ENCODE results near the gene CEP128. TPM values are rescaled to one million over a fixed set of nuclear protein-coding genes. Genes with fewer than 3 reads are reported as not detected.

CEP128 gene
- 1.7 TPM for total RNA-seq

- ATAC-seq (peak; percentile 100), DNase-seq (ENCODE audit: low spot score) (peak; percentile 95)
These were observed at the start of gene CEP128 for GRCh38 chr14:80941241-80942185. CEP128 (minus strand) TSS chr14:80941738.

GRCh38 chr14:80988735-80989429 lies 47.3 kb upstream of the CEP128 start:
- ATAC-seq (no peak), DNase-seq (ENCODE audit: low spot score) (no peak)

GRCh38 chr14:80988192-80988591 lies 46.7 kb upstream of the CEP128 start:
- DNase-seq (ENCODE audit: low spot score) (no peak), ATAC-seq (no peak)

DNA sequence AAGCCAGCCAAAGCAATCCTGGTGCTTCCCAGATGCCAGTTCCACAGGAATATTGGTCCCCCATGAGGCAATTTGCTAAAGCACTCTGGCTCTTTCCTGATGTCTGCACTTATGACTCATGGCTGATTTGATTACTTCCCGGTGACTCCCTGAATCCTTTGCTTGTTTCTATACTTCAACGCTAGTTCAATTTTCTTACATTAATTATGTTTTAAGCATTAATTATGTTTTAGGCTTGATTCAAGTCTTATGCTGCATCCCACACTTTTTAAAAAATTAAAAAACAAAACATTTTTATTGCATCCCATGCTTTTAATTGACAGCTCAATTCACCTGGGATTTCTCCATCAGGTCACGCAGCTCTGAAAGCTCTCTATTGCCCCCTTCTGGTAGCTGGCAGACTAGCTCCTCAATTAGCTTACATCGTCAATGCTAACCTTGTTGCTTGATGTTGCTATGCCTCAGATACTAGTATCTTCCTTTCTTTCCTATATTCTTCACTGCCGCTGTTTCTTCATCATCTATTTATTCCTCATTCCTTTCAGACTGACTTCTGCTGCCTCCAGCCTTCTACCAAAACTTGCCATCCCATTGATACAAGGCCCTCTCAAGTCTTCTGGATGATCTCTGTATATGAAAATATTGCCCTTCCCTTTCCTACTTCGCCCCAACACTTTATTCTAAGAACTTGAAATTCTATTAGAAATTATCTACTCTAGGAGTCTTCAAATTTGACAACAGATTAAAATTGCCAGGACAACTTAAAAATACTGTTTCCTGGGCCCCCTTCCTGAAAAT lies 45.9 kb upstream of the CEP128 start:
- DNase-seq (ENCODE audit: low spot score) (peak; percentile 66), ATAC-seq (peak; percentile 99)

- no peak for ATAC-seq
- no peak for DNase-seq (ENCODE audit: low spot score)
These were observed 41.2 kb upstream of the CEP128 start for GRCh38 chr14:80982711-80983110.

DNA sequence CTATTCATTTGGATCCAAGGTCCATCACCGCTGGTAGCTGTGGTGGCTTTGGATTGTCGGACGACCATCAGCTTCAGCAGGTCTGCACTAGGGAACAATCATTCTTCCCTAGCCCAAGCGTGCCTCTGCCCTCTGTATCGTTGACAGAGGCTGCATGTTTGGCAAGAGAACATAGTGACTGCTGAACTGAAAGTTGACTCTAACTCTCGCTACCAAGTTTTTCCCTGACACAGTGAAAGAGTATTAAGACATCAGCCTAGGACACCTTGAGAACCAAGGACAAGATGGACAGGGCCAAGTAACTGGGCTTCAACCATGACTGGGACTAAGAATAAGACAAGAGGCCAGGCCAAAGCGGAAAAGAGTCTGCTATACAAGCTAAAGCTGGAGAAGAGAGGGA lies 40.1 kb upstream of the CEP128 start:
- no peak for DNase-seq (ENCODE audit: low spot score)
- ATAC-seq: no peak

- ATAC-seq: no peak
- no peak for DNase-seq (ENCODE audit: low spot score)
These were observed 39.6 kb upstream of the CEP128 start for GRCh38 chr14:80981156-80981555.

- no peak for ATAC-seq
- DNase-seq (ENCODE audit: low spot score): no peak
These were observed 38.4 kb upstream of the CEP128 start for GRCh38 chr14:80979951-80980350.

- ATAC-seq (no peak), DNase-seq (ENCODE audit: low spot score) (no peak)
These were observed 36.9 kb upstream of the CEP128 start for GRCh38 chr14:80978403-80978802.

DNA sequence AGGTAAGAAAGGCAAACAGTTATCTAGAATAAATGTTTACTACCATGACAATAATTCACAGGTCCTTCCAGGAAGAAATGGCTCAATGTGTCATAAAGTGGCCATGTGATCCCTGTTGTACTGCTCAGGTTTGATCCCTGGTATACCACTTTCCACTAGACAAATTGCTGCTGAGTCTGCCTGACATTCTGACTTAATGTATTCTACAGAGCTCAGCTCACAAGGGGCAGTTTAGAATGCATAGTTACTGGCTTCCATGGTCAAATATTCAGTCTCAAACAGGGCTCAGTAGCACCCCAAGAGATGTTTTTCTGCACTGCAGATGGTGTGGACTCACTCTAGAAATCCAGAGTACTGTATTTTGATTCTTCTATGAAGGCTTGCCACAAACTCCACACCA lies 35.7 kb upstream of the CEP128 start:
- no peak for DNase-seq (ENCODE audit: low spot score)
- ATAC-seq: no peak

DNA sequence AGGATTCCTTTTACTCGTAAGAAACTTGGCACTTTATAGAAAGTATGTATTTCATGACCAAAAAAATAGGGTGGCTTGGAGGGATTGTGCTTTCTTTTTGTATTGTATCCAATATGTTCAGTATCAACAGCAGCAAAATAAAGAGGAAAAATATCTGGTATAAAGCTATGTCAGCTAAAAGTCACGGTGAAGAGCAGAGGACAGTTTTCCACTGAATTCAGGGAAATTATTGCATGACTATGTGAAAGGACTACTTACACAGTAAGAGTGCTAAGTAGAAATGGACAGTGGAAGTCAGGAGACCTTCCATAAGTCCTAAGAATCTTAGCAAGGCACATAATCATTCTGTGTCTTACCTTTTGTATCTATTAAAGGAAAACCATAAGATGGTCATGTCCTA lies 33.1 kb upstream of the CEP128 start:
- DNase-seq (ENCODE audit: low spot score): no peak
- ATAC-seq: no peak

GRCh38 chr14:80973931-80974641 lies 32.5 kb upstream of the CEP128 start:
- DNase-seq (ENCODE audit: low spot score) (no peak), ATAC-seq (no peak)

- ATAC-seq (no peak), DNase-seq (ENCODE audit: low spot score) (no peak)
These were observed 23.5 kb upstream of the CEP128 start for GRCh38 chr14:80965037-80965436.

DNA sequence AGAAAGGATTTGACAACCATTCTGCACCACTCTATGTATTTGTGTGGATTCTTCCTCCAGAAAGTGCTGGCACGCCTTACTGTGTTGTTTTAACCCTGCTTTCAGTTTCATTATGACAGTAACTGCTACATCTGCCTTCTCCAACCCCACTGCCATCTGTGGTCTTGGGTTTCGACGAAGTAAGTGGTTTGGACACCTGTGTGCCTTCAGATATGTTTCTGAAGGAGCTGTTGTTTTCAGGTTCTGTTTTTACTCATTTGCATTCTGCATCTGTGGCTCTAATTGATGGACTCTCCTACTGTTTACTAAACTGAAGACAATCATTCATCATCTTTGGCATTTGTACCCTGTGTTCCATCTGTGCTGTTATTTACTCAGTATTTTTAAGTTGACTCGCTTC lies 18.0 kb upstream of the CEP128 start:
- no peak for DNase-seq (ENCODE audit: low spot score)
- ATAC-seq: peak; percentile 49

DNA sequence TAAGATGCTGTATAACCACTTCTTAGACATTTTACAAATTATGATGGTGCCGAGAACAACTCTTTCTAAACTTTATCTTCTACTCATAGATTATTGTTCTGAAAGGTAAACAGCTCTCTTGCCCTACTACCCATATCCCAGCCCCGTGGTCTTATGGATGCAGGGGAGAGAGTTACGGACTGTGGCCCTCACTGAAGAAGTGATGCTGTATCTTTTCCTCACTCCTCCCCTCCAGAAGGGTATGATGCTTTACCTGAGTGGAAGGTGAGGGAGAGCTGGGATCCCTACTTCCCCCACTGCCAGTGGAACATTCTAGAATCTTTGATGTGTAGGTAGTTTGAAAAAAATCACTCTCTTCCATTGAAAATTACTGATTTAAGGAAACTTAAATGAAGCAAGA lies 17.4 kb upstream of the CEP128 start:
- DNase-seq (ENCODE audit: low spot score) (no peak), ATAC-seq (no peak)

DNA sequence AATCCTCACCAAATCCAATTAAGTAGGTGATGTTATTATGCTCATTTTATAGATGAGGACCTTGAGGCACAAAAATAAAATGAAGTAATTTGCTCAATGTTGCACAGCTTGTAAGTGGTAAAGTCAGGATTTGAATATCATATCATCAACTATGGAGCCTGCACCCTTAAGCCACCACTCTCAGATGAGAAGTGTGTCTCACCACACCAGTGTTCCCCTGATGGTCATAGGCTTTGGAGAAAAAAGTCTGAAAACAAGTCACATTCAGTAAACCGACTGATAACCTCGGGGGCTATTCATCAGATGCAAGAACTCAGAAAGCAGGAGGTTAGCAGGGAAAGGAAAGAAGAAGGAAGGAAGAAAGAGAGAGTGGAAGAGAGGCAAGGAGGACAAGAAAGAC lies 16.7 kb upstream of the CEP128 start:
- no peak for ATAC-seq
- DNase-seq (ENCODE audit: low spot score): no peak

DNA sequence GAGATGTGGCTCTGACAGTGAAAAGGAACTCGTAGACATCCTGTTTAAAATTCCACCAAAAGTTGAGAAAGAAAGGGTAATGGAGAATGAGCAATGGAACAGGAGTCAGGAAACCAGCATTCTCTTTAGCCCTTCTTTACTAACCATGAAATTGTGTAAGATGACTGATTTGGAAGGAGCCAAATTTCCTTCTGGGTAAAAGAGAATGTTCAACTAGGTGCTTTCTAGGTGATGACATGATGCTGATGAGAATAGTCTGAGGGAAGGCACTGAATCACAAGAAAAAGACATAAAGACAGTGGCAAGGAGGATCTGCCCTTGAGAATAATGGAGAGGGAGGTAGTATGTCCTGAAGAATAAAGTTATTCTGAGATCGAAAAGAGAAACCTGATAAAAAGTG lies 16.1 kb upstream of the CEP128 start:
- DNase-seq (ENCODE audit: low spot score): no peak
- ATAC-seq: no peak

GRCh38 chr14:80956922-80957321 lies 15.4 kb upstream of the CEP128 start:
- ATAC-seq: no peak
- no peak for DNase-seq (ENCODE audit: low spot score)

DNA sequence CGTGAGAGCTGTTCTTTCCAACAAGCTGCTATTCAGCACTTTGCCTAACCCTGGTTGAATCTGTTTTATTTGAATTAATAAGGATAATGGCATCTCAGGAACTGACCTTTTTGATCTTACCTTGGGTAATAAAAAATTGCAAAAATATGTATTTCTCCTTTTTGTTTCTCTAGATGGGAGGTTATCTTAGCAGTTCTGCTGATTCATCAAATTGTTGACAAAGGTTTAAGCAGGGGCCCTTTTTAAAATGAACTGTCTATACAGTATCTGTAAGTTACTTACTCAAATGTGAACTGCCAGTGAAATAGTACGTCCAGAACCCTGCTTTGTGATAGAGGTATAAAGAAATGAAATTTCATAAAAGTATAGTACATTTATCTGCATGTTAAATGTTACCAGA lies 14.6 kb upstream of the CEP128 start:
- ATAC-seq: no peak

GRCh38 chr14:80955416-80955941 lies 13.9 kb upstream of the CEP128 start, which contains the start of gene TSHR:
TSHR (plus strand) TSS chr14:80955621; CDS start chr14:80955681, 60 bp downstream.
- peak; percentile 40 for ATAC-seq
- DNase-seq (ENCODE audit: low spot score): no peak

More for the DNA sequence above, 14.6 kb upstream of the CEP128 start:
- DNase-seq (ENCODE audit: low spot score): no peak
